NB4 (cell line): ENCODE results near the gene BAHCC1.

Experiments used
- MYC ChIP-seq: IDR thresholded peaks from 2 replicates; pipeline ENCODE4 v1.6.1; 2011; ENCODE audit warnings: low read depth, low read length
- POLR2A ChIP-seq: IDR thresholded peaks from 2 replicates; pipeline ENCODE4 v1.6.1; 2011; ENCODE audit warnings: mild to moderate bottlenecking; ENCODE audit not compliant: insufficient read length; ENCODE audit errors: extremely low read depth
- TF ChIP-seq, protein P1 (sequence below): IDR thresholded peaks from one replicate; pipeline ENCODE4 v1.5.1; 2012; ENCODE audit warnings: low read depth, low read length
- TF ChIP-seq, protein P2 (sequence below): IDR thresholded peaks from 2 replicates; pipeline ENCODE4 v1.6.1; 2011; ENCODE audit warnings: low read depth, low read length

- TF ChIP-seq, protein P1, sequence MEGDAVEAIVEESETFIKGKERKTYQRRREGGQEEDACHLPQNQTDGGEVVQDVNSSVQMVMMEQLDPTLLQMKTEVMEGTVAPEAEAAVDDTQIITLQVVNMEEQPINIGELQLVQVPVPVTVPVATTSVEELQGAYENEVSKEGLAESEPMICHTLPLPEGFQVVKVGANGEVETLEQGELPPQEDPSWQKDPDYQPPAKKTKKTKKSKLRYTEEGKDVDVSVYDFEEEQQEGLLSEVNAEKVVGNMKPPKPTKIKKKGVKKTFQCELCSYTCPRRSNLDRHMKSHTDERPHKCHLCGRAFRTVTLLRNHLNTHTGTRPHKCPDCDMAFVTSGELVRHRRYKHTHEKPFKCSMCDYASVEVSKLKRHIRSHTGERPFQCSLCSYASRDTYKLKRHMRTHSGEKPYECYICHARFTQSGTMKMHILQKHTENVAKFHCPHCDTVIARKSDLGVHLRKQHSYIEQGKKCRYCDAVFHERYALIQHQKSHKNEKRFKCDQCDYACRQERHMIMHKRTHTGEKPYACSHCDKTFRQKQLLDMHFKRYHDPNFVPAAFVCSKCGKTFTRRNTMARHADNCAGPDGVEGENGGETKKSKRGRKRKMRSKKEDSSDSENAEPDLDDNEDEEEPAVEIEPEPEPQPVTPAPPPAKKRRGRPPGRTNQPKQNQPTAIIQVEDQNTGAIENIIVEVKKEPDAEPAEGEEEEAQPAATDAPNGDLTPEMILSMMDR: no peak
- TF ChIP-seq POLR2A (no peak), MYC (no peak)
- TF ChIP-seq, protein P2, sequence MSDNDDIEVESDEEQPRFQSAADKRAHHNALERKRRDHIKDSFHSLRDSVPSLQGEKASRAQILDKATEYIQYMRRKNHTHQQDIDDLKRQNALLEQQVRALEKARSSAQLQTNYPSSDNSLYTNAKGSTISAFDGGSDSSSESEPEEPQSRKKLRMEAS: no peak
Observed at GRCh38 chr17:81348097-81349055, 46.9 kb upstream of the BAHCC1 start.
